SH-SY5Y (cell line): Measurements from ENCODE around the gene FNIP1.

ENCODE experiments used
- GATA2 ChIP-seq: IDR thresholded peaks from 2 replicates; pipeline ENCODE4 v1.6.1; 2011; ENCODE audit warnings: mild to moderate bottlenecking, low read depth, low read length
- GATA3 ChIP-seq: IDR thresholded peaks from 2 replicates; pipeline ENCODE4 v1.6.1; 2011; ENCODE audit warnings: low read depth, mild to moderate bottlenecking, low read length, moderate library complexity

GRCh38 chr5:131745155-131745554 lies 51.7 kb downstream of the FNIP1 start:
- no peak for TF ChIP-seq GATA2
- TF ChIP-seq GATA3, result no peak
